Right lobe of liver (tissue), 6 donors: ENCODE measurements around the gene MEOX1. TPM values are rescaled to one million over a fixed set of nuclear protein-coding genes. Genes with fewer than 3 reads are reported as not detected.

Experiments
- ATAC-seq, 4 donors: fragments of 200-7000 bp; cut with Tn5 transposase; one replicate each; pipeline ENCODE4 v1.9.1; 2020; ENCODE audit warnings: mild to moderate bottlenecking in 4 of 4, moderate library complexity in 4 of 4
- DNase-seq, 3 donors: peaks; one replicate each; pipeline ENCODE4 v3.0.0-alpha.2; 2020
- H3K27ac ChIP-seq, 3 donors: fragments of 200-600 bp; one replicate each; pipeline ENCODE4 v1.8.0; 2022
- H3K27me3 ChIP-seq, 2 donors: fragments of 200-600 bp; one replicate each; pipeline ENCODE4 v1.8.0; 2022
- H3K36me3 ChIP-seq, 4 donors: fragments of 200-600 bp; sonication (generic) in 1 of 4; one replicate each; pipeline versions ENCODE4 v1.5.1 to v1.8.0; 2017 to 2022; ENCODE audit warnings: control low read depth in 1 of 4
- H3K4me1 ChIP-seq, 4 donors: fragments of 200-600 bp; sonication (generic) in 1 of 4; one replicate each; pipeline versions ENCODE4 v1.5.1 to v1.8.0; 2017 to 2022; ENCODE audit warnings: control low read depth in 1 of 4
- H3K4me3 ChIP-seq, 3 donors: fragments of 200-600 bp; one replicate each; pipeline ENCODE4 v1.8.0; 2022
- H3K9me3 ChIP-seq, 4 donors: fragments of 200-600 bp; sonication (generic) in 1 of 4; one replicate each; pipeline versions ENCODE4 v1.5.1 to v1.8.0; 2017 to 2022; ENCODE audit warnings: control low read depth in 1 of 4
- CTCF ChIP-seq, 4 donors: fragments of 200-600 bp in 3 of 4; fragments of 450-650 bp in 1 of 4; IDR thresholded peaks; one replicate each; pipeline versions ENCODE4 v1.5.1 to v1.8.0; 2016 to 2022; ENCODE audit warnings: antibody characterized with exemption in 4 of 4, mild to moderate bottlenecking in 2 of 4
- POLR2A ChIP-seq: fragments of 450-650 bp; IDR thresholded peaks from one replicate; pipeline ENCODE4 v1.6.1; 2017; ENCODE audit warnings: antibody characterized with exemption, mild to moderate bottlenecking
- WGBS: methylation state at CpG from one replicate; pipeline ENCODE4 v1.1.6; 2018; ENCODE audit warnings: low coverage, low lambda C conversion rate; ENCODE audit not compliant: insufficient coverage; ENCODE audit errors: missing lambda C conversion rate; 5-methylcytosine and 5-hydroxymethylcytosine counted together
- intact Hi-C, 2 donors: fragments of 100-400 bp; cut with DNase I; formaldehyde crosslinking; loops; one replicate each; pipeline versions ENCODE4 v1.11.2 to v1.14.1; 2022
- total RNA-seq, 6 experiments: library from RNA; depleted of rRNA in 2 of 6; stranded (reverse); fragments of >200 nt in 2 of 6; fragmentation: NEBNext Ultra II Directional in 3 of 6; extraction: Animal tissue kit (Norgen Biotek cat#: 25700) in 3 of 6; gene quantifications; one replicate each; pipeline versions ENCODE4 v1.1.0 to v1.2.4, GENCODE V29; 2016 to 2023
- donor health status: DM: no; HTN: yes; CAD: no.
- donor health status: DM: no; HTN: no; CAD: no.
- donor health status: DM: no; HTN: no; CAD: no.
- donor health status: DM: no; HTN: yes; CAD: no.
- donor health status: DM: no; HTN: yes; CAD: no.

Gene MEOX1
- total RNA-seq, 6 experiments from 2014 or later, result 0.11 TPM; not detected in 5

GRCh38 chr17:43658900-43659299, 2.8 kb downstream of the MEOX1 start:
- TF ChIP-seq CTCF (IDR thresholded peaks at IDR 0.05) (no peak), POLR2A (no peak)
- 67% methylated on average over 3 of the region's 9 CpGs for WGBS
- DNase-seq (no peak), ATAC-seq (no peak)
- no peaks in the 10 kb centered on the region for H3K9me3 ChIP-seq
- H3K27ac ChIP-seq, result no peak overlapping the region
- H3K27me3 ChIP-seq, result no peaks in the 10 kb centered on the region
- H3K36me3 ChIP-seq, result no peaks in the 10 kb centered on the region
- intact Hi-C loops, result no loop called here
- H3K4me3 ChIP-seq, result no peak overlapping the region
- H3K4me1 ChIP-seq, result no peaks in the 10 kb centered on the region

GRCh38 chr17:43655693-43656255, 5.9 kb downstream of the MEOX1 start:
- H3K9me3 ChIP-seq, result no peaks in the 10 kb centered on the region
- H3K4me3 ChIP-seq, result no peak overlapping the region
- no peaks in the 10 kb centered on the region for H3K4me1 ChIP-seq
- TF ChIP-seq POLR2A, result no peak
- TF ChIP-seq CTCF (IDR thresholded peaks at IDR 0.05), result no peak
- DNase-seq (no peak), ATAC-seq (peak in 1 of 4 donors; percentile 76)
- intact Hi-C loops, result no loop called here
- H3K36me3 ChIP-seq, result no peaks in the 10 kb centered on the region
- H3K27me3 ChIP-seq, result no peaks in the 10 kb centered on the region
- no peak overlapping the region for H3K27ac ChIP-seq
- WGBS, result 12% methylated on average over 5 of the region's 5 CpGs

- H3K27me3 ChIP-seq, result no peaks in the 10 kb centered on the region
- WGBS, result 17% methylated on average over 1 of the region's 6 CpGs
- no peak for TF ChIP-seq CTCF (IDR thresholded peaks at IDR 0.05)
- TF ChIP-seq POLR2A, result no peak
- no peaks in the 10 kb centered on the region for H3K9me3 ChIP-seq
- no peak overlapping the region for H3K27ac ChIP-seq
- no peak for ATAC-seq
- no peaks in the 10 kb centered on the region for H3K4me1 ChIP-seq
- intact Hi-C loops, result no loop called here
- no peak overlapping the region for H3K4me3 ChIP-seq
- DNase-seq, result no peak
- no peaks in the 10 kb centered on the region for H3K36me3 ChIP-seq
Observed at GRCh38 chr17:43652124-43652480, 9.6 kb downstream of the MEOX1 start.

- DNase-seq, result no peak
- TF ChIP-seq CTCF (IDR thresholded peaks at IDR 0.05), result no peak
- TF ChIP-seq POLR2A, result no peak
- Histone ChIP-seq H3K36me3 (no peaks in the 10 kb centered on the region), H3K9me3 (no peaks in the 10 kb centered on the region), H3K4me1 (peaks cover 0 to 4% (median 0%) of the 10 kb centered on the region in 4 donors), H3K4me3 (no peak overlapping the region), H3K27ac (no peak overlapping the region), H3K27me3 (no peaks in the 10 kb centered on the region)
- WGBS, result 100% methylated on average over 2 of the region's 8 CpGs
- ATAC-seq, result no peak
- intact Hi-C loops, result no loop called here
Observed at GRCh38 chr17:43650471-43650870, 11.3 kb downstream of the MEOX1 start.

- no peaks in the 10 kb centered on the region for H3K9me3 ChIP-seq
- H3K4me3 ChIP-seq, result no peak overlapping the region
- H3K36me3 ChIP-seq, result no peaks in the 10 kb centered on the region
- ATAC-seq, result no peak
- DNase-seq, result no peak
- H3K4me1 ChIP-seq, result peaks cover 0 to 4% (median 0%) of the 10 kb centered on the region in 4 donors
- WGBS, result 88% methylated on average over 7 of the region's 7 CpGs
- TF ChIP-seq POLR2A (no peak), CTCF (IDR thresholded peaks at IDR 0.05) (no peak)
- intact Hi-C loops, result no loop called here
- no peaks in the 10 kb centered on the region for H3K27me3 ChIP-seq
- no peak overlapping the region for H3K27ac ChIP-seq
Observed at GRCh38 chr17:43648916-43649315, 12.8 kb downstream of the MEOX1 start.
